Memory B cell (primary cell): ENCODE data around the gene ITGB8.
A peak's percentile ranks its signal among the peaks of the same experiment; 100 is the strongest.

Experiments used
- ATAC-seq: fragments of 150-1000 bp; cut with Tn5 transposase; 2 replicates; pipeline ENCODE4 v1.10.0; 2021; ENCODE audit warnings: low read depth, mild to moderate bottlenecking, moderate library complexity
- DNase-seq, 2 donors: peaks; one replicate each; pipeline ENCODE4 v3.0.0; 2022; ENCODE audit warnings: low spot score in 2 of 2
- H3K27ac Mint-ChIP-seq: one replicate; pipeline ENCODE4 v1.8.0; 2022; ENCODE audit warnings: mild to moderate bottlenecking, moderate library complexity, mixed read lengths
- H3K27me3 Mint-ChIP-seq: one replicate; pipeline ENCODE4 v1.8.0; 2022; ENCODE audit warnings: mixed read lengths
- H3K36me3 Mint-ChIP-seq: one replicate; pipeline ENCODE4 v1.8.0; 2022; ENCODE audit warnings: mild to moderate bottlenecking, mixed read lengths
- H3K4me1 Mint-ChIP-seq: one replicate; pipeline ENCODE4 v1.8.0; 2022; ENCODE audit warnings: mixed read lengths
- H3K4me3 Mint-ChIP-seq: one replicate; pipeline ENCODE4 v1.8.0; 2022; ENCODE audit warnings: mild to moderate bottlenecking, moderate library complexity, mixed read lengths
- H3K9me3 Mint-ChIP-seq: one replicate; pipeline ENCODE4 v1.8.0; 2022; ENCODE audit warnings: mixed read lengths

Gene ITGB8

GRCh38 chr7:20417675-20418382 lies 87.1 kb downstream of the ITGB8 start:
- no peak overlapping the region for H3K27ac Mint-ChIP-seq
- no peaks in the 10 kb centered on the region for H3K4me1 Mint-ChIP-seq
- H3K4me3 Mint-ChIP-seq = no peak overlapping the region
- ATAC-seq = no peak
- no peaks in the 10 kb centered on the region for H3K36me3 Mint-ChIP-seq
- no peak for DNase-seq
- no peaks in the 10 kb centered on the region for H3K27me3 Mint-ChIP-seq
- H3K9me3 Mint-ChIP-seq = no peaks in the 10 kb centered on the region

- H3K4me1 Mint-ChIP-seq = no peaks in the 10 kb centered on the region
- no peaks in the 10 kb centered on the region for H3K36me3 Mint-ChIP-seq
- no peak for ATAC-seq
- DNase-seq = no peak
- H3K4me3 Mint-ChIP-seq = no peak overlapping the region
- no peak overlapping the region for H3K27ac Mint-ChIP-seq
- no peaks in the 10 kb centered on the region for H3K27me3 Mint-ChIP-seq
- peaks cover 2% of the 10 kb centered on the region for H3K9me3 Mint-ChIP-seq
Measured at GRCh38 chr7:20424500-20424899, 93.8 kb downstream of the ITGB8 start.

DNA sequence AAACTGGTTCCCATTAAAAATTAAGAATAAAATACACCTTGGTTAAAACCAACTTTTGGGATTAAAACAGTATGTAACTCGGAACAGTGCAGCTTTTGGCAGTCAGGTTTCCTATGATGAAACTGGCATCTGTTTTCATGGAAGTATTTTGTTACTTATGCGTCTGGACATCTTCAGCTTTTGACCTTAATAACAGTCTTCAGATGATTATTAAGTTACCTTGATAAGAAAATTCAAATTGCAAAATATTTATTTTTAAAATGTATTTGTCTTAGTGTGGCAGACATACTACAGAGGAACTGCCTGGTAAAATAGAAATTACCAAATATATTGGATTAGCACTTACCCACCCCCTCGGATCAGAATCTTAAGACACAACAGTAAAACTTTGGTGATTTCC lies 100.0 kb downstream of the ITGB8 start:
- H3K27me3 Mint-ChIP-seq = peaks cover 5% of the 10 kb centered on the region
- H3K36me3 Mint-ChIP-seq = no peaks in the 10 kb centered on the region

DNA sequence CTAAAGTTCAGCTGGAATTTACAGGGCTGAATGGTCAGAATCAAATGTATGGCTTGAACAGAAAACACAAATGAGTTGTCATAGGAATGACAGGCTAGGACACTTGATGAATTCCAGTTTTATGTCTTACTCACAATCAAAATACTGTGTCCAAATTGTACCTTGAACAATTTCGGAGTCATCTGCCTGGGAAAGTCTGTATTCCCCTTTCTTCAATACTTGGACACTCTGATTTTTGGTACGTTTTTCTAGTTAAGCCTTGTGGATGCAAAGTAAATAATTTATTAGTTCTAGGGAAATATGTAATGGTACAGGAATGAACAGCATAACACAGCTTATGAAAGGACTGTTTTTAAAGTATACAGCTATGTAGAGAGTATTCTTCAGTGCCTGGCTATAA lies 100.4 kb downstream of the ITGB8 start:
- H3K36me3 Mint-ChIP-seq = no peaks in the 10 kb centered on the region
- H3K27me3 Mint-ChIP-seq = peaks cover 5% of the 10 kb centered on the region
- no peak overlapping the region for H3K4me3 Mint-ChIP-seq
- ATAC-seq = no peak
- no peak overlapping the region for H3K27ac Mint-ChIP-seq
- H3K4me1 Mint-ChIP-seq = no peaks in the 10 kb centered on the region
- H3K9me3 Mint-ChIP-seq = peaks cover 1% of the 10 kb centered on the region
- no peak for DNase-seq

More for the DNA sequence above, 100.0 kb downstream of the ITGB8 start:
- Mint-ChIP-seq H3K4me3 (no peak overlapping the region), H3K9me3 (peaks cover 2% of the 10 kb centered on the region), H3K27ac (no peak overlapping the region), H3K4me1 (no peaks in the 10 kb centered on the region)
- ATAC-seq (no peak), DNase-seq (no peak)

DNA sequence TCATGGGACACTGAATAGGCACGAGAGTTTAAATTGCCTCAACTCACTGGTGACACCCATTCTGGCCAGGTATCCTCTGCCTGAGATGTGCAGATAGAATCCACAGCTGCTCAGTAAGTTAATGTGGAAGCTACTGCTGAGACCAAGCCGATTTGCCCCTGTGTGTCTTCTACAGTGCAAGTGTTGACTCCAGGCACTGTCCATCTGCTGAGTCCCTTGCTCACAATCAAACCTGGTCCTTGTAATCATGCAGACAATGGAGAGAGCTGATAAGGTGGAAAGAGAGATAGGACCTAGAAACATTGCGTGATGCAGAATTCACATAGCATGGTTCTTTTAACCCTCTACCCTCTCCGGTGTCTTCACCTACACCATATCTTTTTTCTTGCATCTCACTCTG lies 101.4 kb downstream of the ITGB8 start:
- H3K4me3 Mint-ChIP-seq = no peak overlapping the region
- H3K27me3 Mint-ChIP-seq = peaks cover 5% of the 10 kb centered on the region
- H3K27ac Mint-ChIP-seq = no peak overlapping the region
- no peak for ATAC-seq
- no peaks in the 10 kb centered on the region for H3K36me3 Mint-ChIP-seq
- H3K4me1 Mint-ChIP-seq = peaks cover 1% of the 10 kb centered on the region
- H3K9me3 Mint-ChIP-seq = no peaks in the 10 kb centered on the region
- no peak for DNase-seq

- peaks cover 11% of the 10 kb centered on the region for H3K4me1 Mint-ChIP-seq
- H3K4me3 Mint-ChIP-seq = no peak overlapping the region
- DNase-seq (no peak), ATAC-seq (no peak)
- no peaks in the 10 kb centered on the region for H3K36me3 Mint-ChIP-seq
- no peak overlapping the region for H3K27ac Mint-ChIP-seq
- no peaks in the 10 kb centered on the region for H3K9me3 Mint-ChIP-seq
- peaks cover 1% of the 10 kb centered on the region for H3K27me3 Mint-ChIP-seq
Measured at GRCh38 chr7:20435305-20435704, 104.6 kb downstream of the ITGB8 start.

DNA sequence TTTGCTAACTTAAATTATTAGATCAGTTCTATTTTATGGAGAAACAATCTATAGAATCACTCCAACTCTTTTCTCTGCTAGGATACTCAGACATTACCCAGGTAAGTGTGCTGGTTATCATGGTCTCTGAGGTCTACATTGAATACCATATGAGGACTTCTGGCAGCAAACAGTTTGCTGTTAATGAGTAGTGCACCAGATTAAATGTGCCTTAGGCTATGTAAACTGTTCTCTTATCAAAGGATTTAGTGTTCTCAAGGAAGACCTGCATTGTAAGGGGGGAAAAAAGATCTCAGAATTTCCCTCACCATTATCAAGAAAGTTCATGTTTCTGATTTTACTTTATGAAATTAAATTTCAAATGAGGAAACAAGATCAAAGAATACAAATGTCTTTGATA lies 107.5 kb downstream of the ITGB8 start:
- H3K27ac Mint-ChIP-seq = no peak overlapping the region
- no peak overlapping the region for H3K4me3 Mint-ChIP-seq
- peaks cover 5% of the 10 kb centered on the region for H3K27me3 Mint-ChIP-seq
- DNase-seq = no peak
- H3K36me3 Mint-ChIP-seq = no peaks in the 10 kb centered on the region
- H3K4me1 Mint-ChIP-seq = peaks cover 11% of the 10 kb centered on the region
- H3K9me3 Mint-ChIP-seq = no peaks in the 10 kb centered on the region
- ATAC-seq = no peak

- H3K27ac Mint-ChIP-seq = no peak overlapping the region
- peaks cover 5% of the 10 kb centered on the region for H3K27me3 Mint-ChIP-seq
- no peaks in the 10 kb centered on the region for H3K9me3 Mint-ChIP-seq
- peaks cover 11% of the 10 kb centered on the region for H3K4me1 Mint-ChIP-seq
- no peak for DNase-seq
- peak; percentile 75 for ATAC-seq
- peak overlapping the region; percentile 37 for H3K4me3 Mint-ChIP-seq
- no peaks in the 10 kb centered on the region for H3K36me3 Mint-ChIP-seq
Measured at GRCh38 chr7:20438694-20439376, 108.1 kb downstream of the ITGB8 start.

DNA sequence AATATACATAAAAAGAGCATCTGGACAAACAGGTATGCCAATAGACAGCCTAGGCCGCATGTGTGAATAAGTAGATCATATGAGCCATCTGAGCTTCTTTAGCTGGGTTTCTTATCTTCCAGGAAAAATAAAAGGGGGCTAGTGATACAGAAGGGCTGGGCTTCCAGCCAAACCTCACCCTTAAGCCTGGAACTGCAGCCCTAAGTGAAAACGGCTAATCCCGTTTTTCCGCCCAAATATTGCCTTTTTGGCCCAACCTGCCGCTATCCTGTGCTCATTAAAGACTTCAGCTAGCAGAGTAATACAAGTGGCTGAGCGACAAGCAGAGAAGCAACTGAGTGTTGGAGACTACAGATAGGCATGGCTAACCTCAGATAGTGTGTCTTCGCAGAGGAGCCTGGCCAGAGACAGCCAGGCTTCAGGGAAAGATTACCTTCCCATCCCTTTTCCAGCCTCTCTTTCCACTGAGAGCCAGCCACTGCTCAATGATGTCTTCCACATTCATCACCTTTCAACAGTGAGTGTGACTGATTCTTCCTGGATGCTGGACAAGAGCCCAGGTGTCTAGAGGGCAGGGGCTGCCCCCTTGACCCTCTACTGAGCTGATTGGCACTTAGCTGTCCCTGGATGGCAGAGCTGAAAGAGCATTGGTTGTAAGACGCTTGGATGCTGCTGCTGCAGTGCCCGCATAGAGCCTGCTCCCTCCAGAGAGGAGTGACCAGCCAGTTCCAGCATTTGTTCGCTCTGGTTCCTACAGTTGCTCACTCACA lies 108.9 kb downstream of the ITGB8 start:
- Mint-ChIP-seq H3K9me3 (no peaks in the 10 kb centered on the region), H3K27ac (no peak overlapping the region), H3K27me3 (peaks cover 8% of the 10 kb centered on the region), H3K4me1 (peaks cover 11% of the 10 kb centered on the region), H3K4me3 (no peak overlapping the region), H3K36me3 (no peaks in the 10 kb centered on the region)
- no peak for ATAC-seq
- DNase-seq = no peak

GRCh38 chr7:20440472-20441105 lies 109.9 kb downstream of the ITGB8 start:
- no peak overlapping the region for H3K27ac Mint-ChIP-seq
- H3K27me3 Mint-ChIP-seq = peaks cover 8% of the 10 kb centered on the region
- no peaks in the 10 kb centered on the region for H3K36me3 Mint-ChIP-seq
- no peak overlapping the region for H3K4me3 Mint-ChIP-seq
- ATAC-seq = no peak
- no peak for DNase-seq
- H3K4me1 Mint-ChIP-seq = peaks cover 11% of the 10 kb centered on the region
- H3K9me3 Mint-ChIP-seq = no peaks in the 10 kb centered on the region

DNA sequence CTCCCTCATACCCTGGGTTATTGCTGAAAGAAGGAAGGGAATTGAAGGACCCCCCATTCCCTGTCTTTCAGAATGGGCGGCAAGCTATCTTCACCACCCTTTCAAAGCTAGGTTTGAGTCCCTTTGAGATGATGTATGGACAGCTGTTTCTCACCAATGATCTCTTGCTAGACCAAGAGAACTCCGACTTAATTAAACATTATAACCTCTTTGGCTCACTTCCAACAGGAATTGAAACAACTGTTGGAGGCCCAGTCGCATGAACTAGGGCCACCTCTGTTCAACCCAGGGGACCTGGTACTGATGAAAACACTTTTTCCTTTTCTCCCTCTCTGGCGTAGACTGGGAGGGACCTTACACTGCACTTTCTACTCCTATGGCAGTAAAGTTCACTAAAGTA lies 110.6 kb downstream of the ITGB8 start:
- Mint-ChIP-seq H3K36me3 (no peaks in the 10 kb centered on the region), H3K4me1 (peaks cover 11% of the 10 kb centered on the region), H3K27ac (no peak overlapping the region), H3K4me3 (no peak overlapping the region), H3K27me3 (peaks cover 8% of the 10 kb centered on the region), H3K9me3 (no peaks in the 10 kb centered on the region)
- no peak for DNase-seq
- no peak for ATAC-seq

DNA sequence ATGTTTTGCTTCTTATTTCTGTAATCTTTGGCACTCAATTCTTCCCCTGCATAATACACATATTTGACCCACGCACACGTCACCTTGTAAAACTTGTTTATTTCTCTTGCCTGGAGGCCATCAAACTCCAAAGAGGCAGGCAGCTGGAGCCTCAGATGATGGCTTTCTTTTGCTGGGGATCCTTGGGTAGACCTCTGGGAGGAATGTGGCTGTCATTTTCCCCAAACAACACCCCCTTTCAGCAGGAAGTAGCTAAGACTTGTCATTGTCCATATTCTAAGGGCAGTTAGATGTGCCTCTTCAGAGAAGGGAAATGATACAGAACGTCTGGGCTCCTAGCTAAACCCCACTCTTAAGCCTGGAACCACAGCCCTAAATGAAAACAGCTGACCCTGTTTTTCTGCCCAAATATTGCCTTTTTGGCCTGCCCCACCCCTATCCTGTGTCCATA lies 111.3 kb downstream of the ITGB8 start:
- H3K4me1 Mint-ChIP-seq = peaks cover 10% of the 10 kb centered on the region
- H3K9me3 Mint-ChIP-seq = no peaks in the 10 kb centered on the region
- peaks cover 8% of the 10 kb centered on the region for H3K27me3 Mint-ChIP-seq
- ATAC-seq = no peak
- no peak overlapping the region for H3K27ac Mint-ChIP-seq
- no peak overlapping the region for H3K4me3 Mint-ChIP-seq
- no peaks in the 10 kb centered on the region for H3K36me3 Mint-ChIP-seq
- no peak for DNase-seq

GRCh38 chr7:20442951-20443350 lies 112.3 kb downstream of the ITGB8 start:
- DNase-seq (no peak), ATAC-seq (no peak)
- Mint-ChIP-seq H3K4me1 (peaks cover 6% of the 10 kb centered on the region), H3K27me3 (peaks cover 9% of the 10 kb centered on the region), H3K36me3 (no peaks in the 10 kb centered on the region), H3K27ac (no peak overlapping the region), H3K9me3 (no peaks in the 10 kb centered on the region), H3K4me3 (no peak overlapping the region)
